Bronchial epithelial cell (primary cell): ENCODE measurements around the gene HCRTR1. TPM values are rescaled to one million over a fixed set of nuclear protein-coding genes. Genes with fewer than 3 reads are reported as not detected.

Experiments used
- DNase-seq: peaks from one replicate; pipeline ENCODE4 v3.0.0-alpha.2; 2010; ENCODE audit warnings: low read depth
- FAIRE-seq: peaks from 2 replicates; lab custom pipeline; 2011; peaks lifted over from hg19 to GRCh38; lab: Jason Lieb, UNC
- H3K27me3 ChIP-seq: 2 replicates; pipeline ENCODE4 v1.5.1; 2011; ENCODE audit warnings: low read length; ENCODE audit not compliant: control insufficient read depth, insufficient read depth
- H3K36me3 ChIP-seq: 2 replicates; pipeline ENCODE4 v1.5.1; 2011; ENCODE audit warnings: low read length; ENCODE audit not compliant: control insufficient read depth, insufficient read depth
- H3K4me3 ChIP-seq: 2 replicates; pipeline ENCODE4 v1.5.1; 2011; ENCODE audit warnings: mild to moderate bottlenecking, low read depth, low read length, control low read depth
- CTCF ChIP-seq: IDR thresholded peaks from 2 replicates; pipeline ENCODE4 v1.5.1; 2011; ENCODE audit warnings: mild to moderate bottlenecking, moderate library complexity, low read length, control low read depth, inconsistent platforms; ENCODE audit not compliant: insufficient read depth, severe bottlenecking
- total RNA-seq: library from RNA; depleted of rRNA; stranded (reverse); fragments of >200 nt; gene quantifications from 2 replicates; pipeline ENCODE4 v1.2.1, GENCODE V29; 2014

Gene HCRTR1
- total RNA-seq, 1 donor from 2014 or later = not detected

GRCh38 chr1:31640964-31641363 is 23.5 kb downstream of the HCRTR1 start:
- no peak for FAIRE-seq
- Histone ChIP-seq H3K36me3 (no peaks in the 10 kb centered on the region), H3K27me3 (no peaks in the 10 kb centered on the region), H3K4me3 (no peak overlapping the region)
- DNase-seq = no peak
- TF ChIP-seq CTCF = no peak

GRCh38 chr1:31642366-31642765 is 24.9 kb downstream of the HCRTR1 start:
- TF ChIP-seq CTCF = no peak
- Histone ChIP-seq H3K36me3 (no peaks in the 10 kb centered on the region), H3K4me3 (no peak overlapping the region), H3K27me3 (no peaks in the 10 kb centered on the region)
- FAIRE-seq (no peak), DNase-seq (no peak)

GRCh38 chr1:31642897-31643296 is 25.4 kb downstream of the HCRTR1 start:
- no peaks in the 10 kb centered on the region for H3K27me3 ChIP-seq
- TF ChIP-seq CTCF = no peak

GRCh38 chr1:31643976-31644559 is 26.6 kb downstream of the HCRTR1 start:
- DNase-seq (peak; percentile 54), FAIRE-seq (no peak)
- Histone ChIP-seq H3K36me3 (no peaks in the 10 kb centered on the region), H3K4me3 (peak overlapping the region; percentile 54), H3K27me3 (no peaks in the 10 kb centered on the region)
- TF ChIP-seq CTCF = no peak

More at GRCh38 chr1:31642897-31643296, 25.4 kb downstream of the HCRTR1 start:
- FAIRE-seq (no peak), DNase-seq (no peak)
- H3K36me3 ChIP-seq = no peaks in the 10 kb centered on the region
- no peak overlapping the region for H3K4me3 ChIP-seq

GRCh38 chr1:31644560-31645273 is 27.2 kb downstream of the HCRTR1 start, which contains the start of gene PEF1:
Gene PEF1, minus strand, starts transcription at chr1:31644876. Its CDS starts 12 bp downstream, at chr1:31644864.
- no peaks in the 10 kb centered on the region for H3K27me3 ChIP-seq
- FAIRE-seq = peak; percentile 76
- peak; percentile 94 for DNase-seq
- H3K4me3 ChIP-seq = peak within 1 kb of the TSS; percentile 54
- no peak for TF ChIP-seq CTCF
- no peaks in the 10 kb centered on the region for H3K36me3 ChIP-seq
